ENCODE results near the gene FNTB. TPM values are rescaled to one million over a fixed set of nuclear protein-coding genes. Genes with fewer than 3 reads are reported as not detected.

FNTB gene
- total and polyA plus RNA-seq, 2 of the 8 experiments (the other 6 are each of a cell fraction or from before 2014, with no cell fraction given), result 16.0 to 20.7 TPM

GRCh38 chr14:64958743-64959142, 28.0 kb upstream of the FNTB start:
- no peak overlapping the region for H3K9ac ChIP-seq (replicated peaks in 1 of 4; ENCODE audit: extremely low read depth in 1 of 4, low read depth in 3 of 4, low read length in 3 of 4)
- no peak overlapping the region for H4K91ac ChIP-seq (replicated peaks; ENCODE audit: insufficient read length, low read length)
- DNase-seq (ENCODE audit: low read depth in 1 of 2, low spot score in 2 of 2) (no peak), FAIRE-seq (no peak)
- H2BK5ac ChIP-seq (ENCODE audit: low read depth, low read length), result no peak overlapping the region
- ChIA-PET POLR2A (ENCODE audit: partially characterized antibody) (interaction anchor here (1.7 to 2.2 kb wide), 2 partner anchors 11 to 84 kb away, joined by 4 to 8 read pairs; no protein-coding TSS in a partner anchor), CTCF (ENCODE audit: partially characterized antibody) (interaction anchor here (0.5 to 6.7 kb wide), 13 partner anchors 11 to 180 kb away, joined by 3 to 45 read pairs (median 4); no protein-coding TSS in a partner anchor)
- peaks cover 0 to 8% of the 10 kb centered on the region in 2 experiments for H4K20me1 ChIP-seq (replicated peaks in 1 of 2; ENCODE audit: control insufficient read depth in 1 of 2, insufficient read depth in 2 of 2, low read length in 2 of 2)
- H3K56ac ChIP-seq (replicated peaks; ENCODE audit: insufficient read length, low read depth, low read length), result no peak overlapping the region
- H3K23ac ChIP-seq (ENCODE audit: insufficient read length), result no peak overlapping the region
- no peak overlapping the region for H4K8ac ChIP-seq (ENCODE audit: extremely low read depth, insufficient read depth, low read length)
- 92% methylated on average over 5 of the region's 5 CpGs; no CpG with 5 or more reads in 1 of the 2 experiments for WGBS, 2 experiments (ENCODE audit: extremely low coverage in 1 of 2, insufficient coverage in 1 of 2, insufficient read length in 1 of 2, insufficient replicate concordance in 2 of 2, low coverage in 1 of 2, low lambda C conversion rate in 2 of 2, missing lambda C conversion rate in 1 of 2)
- no peak overlapping the region for H3K27ac ChIP-seq (ENCODE audit: low read depth, low read length)
- no peak overlapping the region for H2AFZ ChIP-seq (ENCODE audit: low read length)
- H2BK12ac ChIP-seq (ENCODE audit: low read depth, low read length), result no peak overlapping the region; the same call in 1 of the 2 replicates
- no peaks in the 10 kb centered on the region for H3K23me2 ChIP-seq (ENCODE audit: low read depth, low read length)
- no peaks in the 10 kb centered on the region for H3K9me3 ChIP-seq (ENCODE audit: insufficient read depth in 2 of 2, low read depth in 1 of 2, low read length in 1 of 2)
- peaks cover 13 to 26% (median 20%) of the 10 kb centered on the region in 4 experiments for H3K4me1 ChIP-seq (replicated peaks in 1 of 4; ENCODE audit: control insufficient read depth in 3 of 4, insufficient read depth in 4 of 4, low read length in 3 of 4)
- no peak overlapping the region for H2BK120ac ChIP-seq (replicated peaks; ENCODE audit: low read depth, low read length)
- no peak overlapping the region; the same call in 1 of the 2 replicates for H2AK5ac ChIP-seq (ENCODE audit: low read depth, low read length)
- H3K4ac ChIP-seq (replicated peaks; ENCODE audit: insufficient read length, low read depth, low read length), result no peak overlapping the region
- no peak overlapping the region for H4K5ac ChIP-seq (ENCODE audit: insufficient read length, low read depth, low read length)
- H3K79me2 ChIP-seq (ENCODE audit: control insufficient read depth in 1 of 2, insufficient read depth in 2 of 2, low read length in 2 of 2), result peaks cover 0 to 5% of the 10 kb centered on the region in 2 experiments; a peak in 1 of 4 replicates
- H3K4me3 ChIP-seq (ENCODE audit: extremely low read depth in 1 of 4, insufficient read depth in 2 of 4, low read depth in 3 of 4, low read length in 4 of 4), result no peak overlapping the region
- H3K27me3 ChIP-seq (replicated peaks in 1 of 4; ENCODE audit: control insufficient read depth in 3 of 4, extremely low read depth in 1 of 4, insufficient read depth in 3 of 4, low read length in 3 of 4), result no peaks in the 10 kb centered on the region
- no peak overlapping the region for H3K4me2 ChIP-seq (ENCODE audit: insufficient read depth in 1 of 2, low read depth in 2 of 2, low read length in 2 of 2)
- no peak overlapping the region for H2BK20ac ChIP-seq (ENCODE audit: low read length)
- 0 out of 8 replicates have a peak, but pooled peaks cover 0 to 2% (median 0%) of the 10 kb centered on the region in 4 experiments for H3K36me3 ChIP-seq (ENCODE audit: control insufficient read depth in 2 of 4, insufficient read depth in 4 of 4, low read length in 3 of 4)
- peak overlapping the region; percentile 48; the same call in 1 of the 2 replicates for H2BK15ac ChIP-seq (ENCODE audit: low read length)
- no peak overlapping the region for H3K14ac ChIP-seq (ENCODE audit: insufficient read length)
- peaks cover 7% of the 10 kb centered on the region for H3K79me1 ChIP-seq (ENCODE audit: low read depth, low read length)
- no peak overlapping the region for H3K18ac ChIP-seq (ENCODE audit: extremely low read depth, low read length)
- TF ChIP-seq SIN3A (conservative IDR thresholded peaks at IDR 0.05 in 1 of 2, IDR thresholded peaks at IDR 0.05 in 1 of 2; ENCODE audit: low read depth in 1 of 2, low read length in 2 of 2), result no peak
- TF ChIP-seq GABPA (IDR thresholded peaks at IDR 0.05; ENCODE audit: borderline replicate concordance, insufficient read depth, low read length), result no peak
- no peak for TF ChIP-seq SIRT6 (IDR thresholded peaks at IDR 0.05; ENCODE audit: low read length)
- no peak for TF ChIP-seq EP300 (IDR thresholded peaks at IDR 0.05; ENCODE audit: borderline replicate concordance in 1 of 2, low read depth in 2 of 2, low read length in 2 of 2)
- no peak for TF ChIP-seq MAFK (IDR thresholded peaks at IDR 0.05; ENCODE audit: low read depth, low read length)
- TF ChIP-seq USF2 (IDR thresholded peaks at IDR 0.05; ENCODE audit: low read length), result no peak
- no peak for TF ChIP-seq BACH1 (IDR thresholded peaks at IDR 0.05; ENCODE audit: low read length)
- no peak for TF ChIP-seq BCL11A (IDR thresholded peaks at IDR 0.05; ENCODE audit: low read depth in 2 of 2, low read length in 2 of 2)
- TF ChIP-seq JUND (IDR thresholded peaks at IDR 0.05; ENCODE audit: low read length), result no peak
- no peak for TF ChIP-seq KDM5A (IDR thresholded peaks at IDR 0.05; ENCODE audit: low read length)
- TF ChIP-seq RXRA (IDR thresholded peaks at IDR 0.05; ENCODE audit: insufficient read depth, low read depth, low read length), result no peak
- no peak for TF ChIP-seq KDM4A (IDR thresholded peaks at IDR 0.05; ENCODE audit: low read depth, low read length, severe bottlenecking)
